Erythroblast (primary cell): ENCODE measurements around the gene MAST4.

Experiments used
- GATA1 ChIP-seq: IDR thresholded peaks from 2 replicates; pipeline ENCODE4 v1.6.1; 2011; ENCODE audit warnings: low read depth, mild to moderate bottlenecking, control low read depth, low read length, moderate library complexity
- POLR2A ChIP-seq: IDR thresholded peaks from 2 replicates; pipeline ENCODE4 v1.6.1; 2011; ENCODE audit warnings: mild to moderate bottlenecking, low read length

DNA sequence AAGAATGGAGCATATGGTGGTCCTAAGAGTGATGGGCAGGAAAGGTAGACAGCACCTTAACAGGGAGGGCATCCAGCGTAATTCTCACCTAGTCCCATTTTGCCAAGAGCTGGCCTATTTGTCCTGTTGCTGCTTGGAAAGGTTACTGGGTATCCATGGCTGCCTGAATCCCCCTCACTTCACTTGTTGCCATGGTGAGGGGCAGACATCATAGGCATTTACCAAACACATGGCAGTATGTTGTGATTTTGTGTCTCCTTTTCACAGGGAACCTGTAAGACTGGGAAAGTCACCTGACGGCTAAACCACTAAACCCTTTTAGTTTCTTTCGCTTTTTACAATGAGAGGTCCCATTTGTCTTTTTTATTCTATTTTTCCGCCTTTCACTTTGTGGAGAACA lies 373.3 kb downstream of the MAST4 start:
- TF ChIP-seq POLR2A (no peak), GATA1 (no peak)
